Kidney (tissue), 14 donors: Measurements from ENCODE around the gene CPVL. TPM values are rescaled to one million over a fixed set of nuclear protein-coding genes. Genes with fewer than 3 reads are reported as not detected.
A peak's percentile ranks its signal among the peaks of the same experiment; 100 is the strongest.
"Not testable (repeated sequence)": the region's sequence is repeated elsewhere in the genome, so short reads cannot be mapped to it uniquely, and the experiment has no call there.

Experiments
- DNase-seq, 5 donors: peaks; one replicate each; pipeline ENCODE4 v3.0.0-alpha.2; 2013 to 2020
- FAIRE-seq: peaks from 2 replicates; lab custom pipeline; 2012; peaks lifted over from hg19 to GRCh38; lab: Jason Lieb, UNC
- H3K27ac ChIP-seq, 2 donors: one replicate each; pipeline ENCODE4 v1.7.0; 2013; ENCODE audit warnings: low read depth in 2 of 2, low read length in 2 of 2, inconsistent platforms in 1 of 2
- H3K27me3 ChIP-seq: one replicate; pipeline ENCODE4 v1.7.1; 2013; ENCODE audit warnings: low read length, inconsistent platforms; ENCODE audit not compliant: control insufficient read depth, insufficient read depth
- H3K36me3 ChIP-seq, 3 donors: one replicate each; pipeline versions ENCODE4 v1.7.0 to v1.7.1; 2013; ENCODE audit warnings: low read length in 3 of 3, control low read depth in 1 of 3, inconsistent platforms in 1 of 3; ENCODE audit not compliant: insufficient read depth in 3 of 3, control insufficient read depth in 2 of 3
- H3K4me1 ChIP-seq, 3 donors: one replicate each; pipeline versions ENCODE4 v1.7.0 to v1.7.1; 2013; ENCODE audit warnings: low read length in 3 of 3, inconsistent platforms in 1 of 3, low read depth in 1 of 3; ENCODE audit not compliant: control insufficient read depth in 2 of 3, insufficient read depth in 2 of 3
- H3K4me3 ChIP-seq, 3 donors: one replicate each; pipeline versions ENCODE4 v1.7.0 to v1.8.1; 2013; ENCODE audit warnings: low read length in 3 of 3, control low read depth in 1 of 3, inconsistent platforms in 1 of 3
- H3K9ac ChIP-seq, 3 donors: one replicate each; pipeline versions ENCODE4 v1.7.0 to v1.7.1; 2013; ENCODE audit warnings: low read length in 3 of 3, control low read depth in 1 of 3, inconsistent platforms in 1 of 3
- H3K9me3 ChIP-seq, 3 donors: one replicate each; pipeline versions ENCODE4 v1.7.0 to v1.7.1; 2013; ENCODE audit warnings: low read length in 3 of 3, control low read depth in 1 of 3, inconsistent platforms in 1 of 3; ENCODE audit not compliant: control insufficient read depth in 2 of 3, insufficient read depth in 1 of 3
- CTCF ChIP-seq: IDR thresholded peaks from 3 replicates; pipeline ENCODE4 v1.5.1; 2012; ENCODE audit warnings: mild to moderate bottlenecking, moderate library complexity, borderline replicate concordance; ENCODE audit not compliant: insufficient read depth; ENCODE audit errors: extremely low read depth
- intact Hi-C: fragments of 100-400 bp; cut with DNase I; formaldehyde crosslinking; loops from one replicate; pipeline ENCODE4 v1.11.1; 2022
- polyA plus RNA-seq: library from polyadenylated mRNA; stranded (reverse); fragments of 350-450 nt; fragmentation: Illumina TruSeq; extraction: RNeasy Lipid Tissue Mini Kit (QIAGEN cat#74804); gene quantifications from one replicate; pipeline ENCODE4 v1.2.3, GENCODE V29; 2014; ENCODE audit warnings: low read depth, low replicate concordance; ENCODE audit not compliant: insufficient read depth
- total RNA-seq: library from RNA; stranded (reverse); fragmentation: NEBNext Ultra II Directional; extraction: Animal tissue kit (Norgen Biotek cat#: 25700); gene quantifications from one replicate; pipeline ENCODE4 v1.2.1, GENCODE V29; 2021
- donor health status: control.
- donor health status: control.
- donor health status: control.
- donor health status: control.
- donor health status: control.
- donor health status: DM: yes; HTN: yes; CAD: no.
- donor health status: Normal renal cell carcinoma (clear cell type).

The CPVL gene
- total and polyA plus RNA-seq, 2 donors from 2014 or later: 104 to 133 TPM

DNA sequence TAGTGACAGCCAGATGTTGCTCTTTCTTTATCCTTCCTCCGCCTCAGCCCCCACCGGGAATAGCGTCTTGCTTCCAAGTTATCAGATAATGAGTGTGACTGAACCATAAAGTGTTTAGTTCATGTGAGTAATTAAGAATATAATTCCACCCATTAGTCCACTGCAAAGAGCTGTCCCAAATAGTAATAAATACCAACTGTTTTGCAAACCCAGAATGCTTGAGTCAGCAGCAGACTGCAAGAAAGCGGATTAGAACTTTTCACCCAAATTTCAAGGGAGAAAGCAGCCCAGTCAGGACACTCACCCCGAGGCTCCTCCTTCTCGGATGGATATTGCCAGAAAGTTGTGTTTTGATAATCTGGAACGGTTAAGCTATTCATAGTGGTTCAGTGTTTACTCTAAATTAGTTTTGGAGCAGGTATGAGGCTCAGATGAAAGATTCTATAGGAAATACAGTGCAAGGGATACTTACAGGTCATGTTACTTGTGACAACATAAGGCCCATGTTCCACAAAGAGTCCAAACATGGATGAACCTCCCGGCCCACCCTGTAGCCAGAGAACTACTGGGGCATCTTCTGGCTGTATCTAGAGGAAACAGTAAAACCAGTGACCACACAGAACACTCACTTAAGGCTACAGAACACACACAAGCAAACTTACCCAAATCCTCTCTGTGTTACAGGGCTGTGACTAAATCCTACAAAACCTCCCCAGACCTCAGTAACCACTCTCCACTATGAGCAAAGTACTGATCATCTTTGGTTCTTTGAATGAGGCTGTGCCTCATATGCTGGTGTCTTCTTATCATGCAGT is 50.5 kb downstream of the CPVL start:
- Histone ChIP-seq H3K9ac (no peak overlapping the region), H3K27me3 (no peaks in the 10 kb centered on the region), H3K36me3 (no peaks in the 10 kb centered on the region), H3K9me3 (no peaks in the 10 kb centered on the region), H3K27ac (no peak overlapping the region), H3K4me3 (no peak overlapping the region), H3K4me1 (peaks cover 2 to 16% (median 16%) of the 10 kb centered on the region in 3 donors)
- TF ChIP-seq CTCF: no peak
- DNase-seq (no peak), FAIRE-seq (no peak)
- intact Hi-C loops: no loop called here

- H3K27ac ChIP-seq, H3K4me3 ChIP-seq, intact Hi-C loops, H3K9ac ChIP-seq, FAIRE-seq, H3K4me1 ChIP-seq, H3K36me3 ChIP-seq, H3K27me3 ChIP-seq, H3K9me3 ChIP-seq: not testable (repeated sequence)
- DNase-seq: peak in 3 of 5 donors; percentile 43 to 53 (median 49)
Observed at GRCh38 chr7:29093091-29093490, 53.2 kb downstream of the CPVL start.

DNA sequence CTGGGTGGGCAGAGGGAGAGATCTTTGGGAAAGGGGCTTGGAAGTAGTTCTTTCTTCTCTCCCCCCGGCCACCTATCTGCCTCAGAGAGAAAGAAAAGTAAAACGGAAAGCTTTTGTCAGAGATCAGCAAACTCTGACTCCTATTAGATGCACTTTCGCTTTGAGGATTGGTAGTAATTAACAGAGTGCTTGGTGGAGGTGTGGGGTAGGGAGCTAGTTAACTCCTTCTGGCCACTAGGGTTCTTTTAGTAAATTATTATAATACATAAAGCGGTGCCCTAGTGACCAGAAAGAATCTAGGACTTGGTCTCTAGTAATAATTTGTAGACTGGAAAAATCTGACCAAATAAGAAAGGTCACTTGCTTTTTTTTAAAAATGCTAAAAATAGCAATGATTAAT is 54.6 kb downstream of the CPVL start:
- FAIRE-seq: peak; percentile 76
- Histone ChIP-seq H3K27ac (peak overlapping the region; percentile 72 to 76), H3K9ac (peak overlapping the region; percentile 13 to 74 (median 66)), H3K27me3 (no peaks in the 10 kb centered on the region), H3K36me3 (no peaks in the 10 kb centered on the region), H3K4me3 (peak overlapping the region in 2 of 3 donors; percentile 63 to 65), H3K9me3 (no peaks in the 10 kb centered on the region), H3K4me1 (peaks cover 2 to 8% (median 7%) of the 10 kb centered on the region in 3 donors)
- intact Hi-C loops: no loop called here
- no peak for TF ChIP-seq CTCF
- DNase-seq: peak in 2 of 5 donors; percentile 62 to 77

- Histone ChIP-seq H3K36me3 (no peaks in the 10 kb centered on the region), H3K27ac (peak overlapping the region; percentile 72 to 76), H3K4me1 (peaks cover 5 to 8% (median 7%) of the 10 kb centered on the region in 3 donors), H3K9ac (peak overlapping the region in 2 of 3 donors; percentile 66 to 74), H3K4me3 (peak overlapping the region; percentile 14 to 65 (median 63)), H3K27me3 (no peaks in the 10 kb centered on the region), H3K9me3 (no peaks in the 10 kb centered on the region)
- TF ChIP-seq CTCF: no peak
- DNase-seq (peak; percentile 59 to 88 (median 75)), FAIRE-seq (no peak)
- intact Hi-C loops: no loop called here
Observed at GRCh38 chr7:29090836-29091601, 55.3 kb downstream of the CPVL start.
